GM18951 (cell line): ENCODE results near the gene ISG20.

ENCODE experiments used
- POLR2A ChIP-seq: IDR thresholded peaks from 4 replicates; pipeline ENCODE4 v1.6.1; 2011; ENCODE audit warnings: mild to moderate bottlenecking; ENCODE audit not compliant: insufficient read length, insufficient read depth; ENCODE audit errors: extremely low read depth
- in situ Hi-C: fragments of 300-500 bp; cut with MboI; formaldehyde crosslinking; loops from one replicate; pipeline ENCODE4 v1.12.0; 2022; ENCODE audit warnings: low sequenced_read_pairs, mixed read lengths, inconsistent platforms; ENCODE audit not compliant: unreplicated experiment

Gene ISG20

DNA sequence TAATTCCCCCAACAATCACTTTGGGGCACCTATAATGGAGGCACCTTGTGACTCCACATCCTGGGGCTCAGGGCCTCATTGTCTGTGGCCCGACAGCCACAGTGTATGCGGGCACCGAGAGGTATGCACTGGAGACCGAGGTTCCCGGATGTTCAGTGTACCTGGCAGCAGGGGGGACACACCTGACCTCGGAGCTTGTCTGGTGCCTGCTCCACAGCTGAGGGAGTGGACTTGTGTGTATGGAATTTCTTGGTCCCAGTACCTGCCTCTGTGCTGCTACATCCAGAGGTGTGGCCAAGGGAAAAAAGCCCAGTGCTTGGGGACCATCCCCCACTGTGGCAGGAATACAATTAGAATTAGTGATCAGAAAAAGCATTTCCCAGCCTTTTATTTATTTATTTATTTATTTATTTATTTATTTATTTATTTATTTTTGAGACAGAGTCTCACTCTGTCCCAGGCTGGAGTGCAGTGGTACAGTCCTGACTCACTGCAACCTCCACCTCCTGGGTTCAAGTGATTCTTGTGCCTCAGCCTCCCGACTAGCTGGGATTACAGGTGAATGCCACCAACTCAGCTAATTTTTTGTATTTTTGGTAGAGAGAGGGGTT lies 26.5 kb upstream of the ISG20 start:
- in situ Hi-C loops, result no loop called here

DNA sequence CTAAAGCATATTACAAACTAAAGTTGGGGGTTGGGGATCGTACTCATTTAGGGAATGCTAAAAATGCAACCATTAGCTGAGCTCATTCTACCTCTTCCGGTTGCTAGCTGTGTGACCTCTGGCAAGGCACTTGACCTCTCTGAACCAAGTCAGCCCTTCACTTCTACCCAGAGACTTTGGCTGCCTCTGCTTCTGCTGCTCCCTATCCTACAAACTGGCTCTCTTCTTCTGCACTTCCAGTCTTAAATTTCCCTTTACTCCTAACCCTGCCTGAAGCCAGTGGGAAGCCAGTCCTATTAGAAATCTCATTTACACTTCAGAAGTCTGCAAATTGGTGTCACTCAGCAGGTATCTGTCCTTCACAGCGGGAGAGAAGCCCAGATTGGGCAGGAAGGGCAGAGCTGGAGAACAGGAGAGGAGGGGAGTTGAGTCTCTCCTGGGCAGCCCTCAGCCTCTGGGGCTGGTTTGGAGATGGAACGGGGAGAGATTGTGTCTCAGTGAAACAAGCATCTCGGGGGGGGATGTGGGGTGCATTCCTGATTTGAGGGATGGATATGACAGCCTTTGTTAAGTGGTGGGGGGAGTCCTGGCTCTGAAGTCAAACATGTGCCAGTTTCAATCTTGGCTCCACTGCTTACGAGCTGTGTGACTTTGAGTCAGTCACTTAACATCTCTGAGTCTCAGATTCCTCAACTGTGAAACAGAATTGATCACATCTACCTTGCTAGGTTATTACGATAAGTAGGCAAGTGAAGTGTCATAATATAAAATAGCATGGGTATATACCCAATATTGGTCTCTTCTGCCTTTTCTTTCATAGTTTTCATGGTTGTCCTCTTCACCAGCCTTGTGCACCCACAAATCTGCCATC lies 25.5 kb upstream of the ISG20 start:
- in situ Hi-C loops, result no loop called here
- no peak for TF ChIP-seq POLR2A

More for the DNA sequence above, 26.5 kb upstream of the ISG20 start:
- no peak for TF ChIP-seq POLR2A

- in situ Hi-C loops, result no loop called here
- TF ChIP-seq POLR2A, result no peak
Observed at GRCh38 chr15:88615303-88616107, 23.3 kb upstream of the ISG20 start.

GRCh38 chr15:88616240-88616639 lies 22.6 kb upstream of the ISG20 start:
- no peak for TF ChIP-seq POLR2A
- in situ Hi-C loops, result no loop called here

DNA sequence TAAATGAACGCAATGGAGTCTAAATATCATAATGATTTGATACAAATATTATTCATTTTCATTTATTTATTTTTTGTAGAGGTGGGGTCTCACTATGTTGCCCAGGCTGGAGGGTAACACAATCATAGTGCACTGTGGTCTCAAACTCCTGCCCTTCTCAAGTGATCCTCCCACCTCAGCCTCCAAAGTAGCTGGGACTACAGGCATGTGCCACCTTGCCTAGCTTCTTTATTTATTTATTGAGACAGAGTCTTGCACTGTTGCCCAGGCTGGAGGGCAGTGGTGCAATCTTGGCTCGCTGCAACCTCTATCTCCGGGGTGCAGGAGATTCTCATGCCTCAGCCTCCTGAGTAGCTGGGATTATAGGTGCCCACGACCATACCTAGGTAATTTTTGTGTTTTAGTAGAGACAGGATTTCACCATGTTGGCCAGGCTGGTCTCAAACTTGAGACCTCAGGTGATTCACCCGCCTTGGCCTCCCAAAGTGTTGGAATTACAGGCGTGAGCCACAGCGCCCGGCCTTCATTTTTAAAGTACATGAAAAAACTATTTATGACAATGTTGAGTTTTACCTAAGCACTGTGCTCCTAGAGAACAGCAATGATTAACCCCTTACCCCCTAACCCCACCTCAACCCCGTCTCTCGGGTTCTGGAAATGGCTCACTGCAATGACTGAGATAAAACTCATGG lies 21.6 kb upstream of the ISG20 start:
- in situ Hi-C loops, result no loop called here
- no peak for TF ChIP-seq POLR2A

GRCh38 chr15:88617790-88618189 lies 21.0 kb upstream of the ISG20 start:
- TF ChIP-seq POLR2A, result no peak
- in situ Hi-C loops, result no loop called here

- no peak for TF ChIP-seq POLR2A
- in situ Hi-C loops, result no loop called here
Observed at GRCh38 chr15:88618686-88619085, 20.1 kb upstream of the ISG20 start.

DNA sequence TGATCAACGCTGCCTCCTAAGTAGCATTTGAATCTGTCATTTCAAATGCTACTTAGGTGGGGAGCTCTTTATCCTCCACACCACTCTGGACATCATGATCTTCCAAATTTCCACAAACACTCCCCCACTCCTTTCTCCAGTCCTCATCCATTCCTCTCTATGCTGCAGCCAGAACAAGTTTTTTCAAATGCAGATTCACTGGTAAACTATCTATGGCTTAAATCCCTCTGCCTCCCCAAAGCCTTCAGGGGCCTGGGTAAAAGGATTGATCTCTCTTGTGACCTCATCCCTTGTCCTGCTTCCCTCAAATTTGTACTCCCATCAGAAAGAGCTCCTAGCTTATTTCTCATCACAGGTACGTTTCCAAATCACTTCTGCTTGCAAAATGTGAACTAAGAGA lies 19.0 kb upstream of the ISG20 start:
- in situ Hi-C loops, result no loop called here
- TF ChIP-seq POLR2A, result no peak

- in situ Hi-C loops, result no loop called here
- peak; percentile 83 for TF ChIP-seq POLR2A
Observed at GRCh38 chr15:88620995-88621772, 17.6 kb upstream of the ISG20 start, which contains the start of gene AEN. TSS of gene AEN (plus strand) at chr15:88621340. CDS start at chr15:88626210, 4,870 bp downstream.

- in situ Hi-C loops, result no loop called here
Observed at GRCh38 chr15:88621789-88622604, 16.8 kb upstream of the ISG20 start.

GRCh38 chr15:88622605-88622975 lies 16.2 kb upstream of the ISG20 start:
- TF ChIP-seq POLR2A, result no peak
- in situ Hi-C loops, result no loop called here

More at GRCh38 chr15:88621789-88622604, 16.8 kb upstream of the ISG20 start:
- no peak for TF ChIP-seq POLR2A
